ENCODE measurements around the gene TUBB8.
"Not testable (repeated sequence)": the region's sequence is repeated elsewhere in the genome, so short reads cannot be mapped to it uniquely, and the experiment has no call there.

The TUBB8 gene

GRCh38 chr10:48996-49395, at the start of gene TUBB8:
TSS of gene TUBB8 (minus strand) at chr10:49296. CDS start at chr10:49238, 58 bp downstream.
- no peak for DNase-seq

GRCh38 chr10:96466-96865, 47.4 kb upstream of the TUBB8 start:
- no peak for DNase-seq

GRCh38 chr10:95356-96115, 46.4 kb upstream of the TUBB8 start:
- no peak for DNase-seq

GRCh38 chr10:94613-95012, 45.5 kb upstream of the TUBB8 start:
- DNase-seq = no peak

- peak; percentile 30 for DNase-seq
Observed at GRCh38 chr10:92846-93245, 43.8 kb upstream of the TUBB8 start.

GRCh38 chr10:92153-92552, 43.1 kb upstream of the TUBB8 start:
- DNase-seq = no peak

- DNase-seq = no peak
Observed at GRCh38 chr10:91313-91712, 42.2 kb upstream of the TUBB8 start.

- DNase-seq = no peak
Observed at GRCh38 chr10:90161-90560, 41.1 kb upstream of the TUBB8 start.

- no peak for DNase-seq
Observed at GRCh38 chr10:89248-89647, 40.2 kb upstream of the TUBB8 start.

- no peak for DNase-seq
Observed at GRCh38 chr10:88253-88652, 39.2 kb upstream of the TUBB8 start.

GRCh38 chr10:87177-88080, 38.3 kb upstream of the TUBB8 start:
- no peak for DNase-seq

GRCh38 chr10:86031-86430, 36.9 kb upstream of the TUBB8 start:
- no peak for DNase-seq

GRCh38 chr10:85044-85443, 35.9 kb upstream of the TUBB8 start:
- DNase-seq = no peak

- no peak for DNase-seq
Observed at GRCh38 chr10:83930-84530, 34.9 kb upstream of the TUBB8 start.

GRCh38 chr10:80477-81105, 31.5 kb upstream of the TUBB8 start:
- DNase-seq = no peak

- no peak for DNase-seq
Observed at GRCh38 chr10:79532-80215, 30.6 kb upstream of the TUBB8 start.

- no peak for DNase-seq
Observed at GRCh38 chr10:78556-78955, 29.5 kb upstream of the TUBB8 start.

GRCh38 chr10:74266-74621, 25.1 kb upstream of the TUBB8 start:
- not testable (repeated sequence) for DNase-seq

GRCh38 chr10:73543-74265, 24.6 kb upstream of the TUBB8 start:
- peak; percentile 56 for DNase-seq

GRCh38 chr10:68156-68555, 19.1 kb upstream of the TUBB8 start:
- DNase-seq = not testable (repeated sequence)

- not testable (repeated sequence) for DNase-seq
Observed at GRCh38 chr10:49926-50325, 830 bp upstream of the TUBB8 start.

GRCh38 chr10:47864-48263, 1.2 kb downstream of the TUBB8 start:
- not testable (repeated sequence) for DNase-seq
